ENCODE data around the gene CENPO.
A peak's percentile ranks its signal among the peaks of the same experiment; 100 is the strongest.
"Not testable (repeated sequence)": the region's sequence is repeated elsewhere in the genome, so short reads cannot be mapped to it uniquely, and the experiment has no call there.

CENPO gene

DNA sequence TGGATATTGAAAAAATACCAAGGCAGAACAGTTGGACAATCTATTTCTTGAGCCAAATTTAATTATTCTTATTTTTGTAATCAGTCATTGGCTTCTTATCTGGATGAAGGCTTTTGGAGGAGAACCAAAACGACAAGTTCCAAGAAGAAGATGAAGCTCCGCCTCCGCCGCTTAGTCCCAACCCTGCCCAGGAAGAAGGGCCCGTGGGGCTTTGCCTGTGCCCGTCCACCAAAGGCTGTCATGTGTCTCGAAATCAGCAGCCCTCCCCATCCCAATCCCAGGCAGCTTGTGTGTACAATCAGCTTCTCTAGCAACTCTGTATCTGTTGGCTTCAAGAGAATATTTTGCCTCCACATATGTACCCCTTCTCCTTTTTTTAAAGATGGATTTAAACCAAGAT, 24.6 kb upstream of the CENPO start:
- no peak overlapping the region for H3K4me3 Mint-ChIP-seq
- H3K4me1 Mint-ChIP-seq (ENCODE audit: low read depth) = no peaks in the 10 kb centered on the region
- H3K36me3 Mint-ChIP-seq (ENCODE audit: low read depth) = peaks cover 56% of the 10 kb centered on the region
- no peaks in the 10 kb centered on the region for H3K9me3 Mint-ChIP-seq
- no peaks in the 10 kb centered on the region for H3K27me3 Mint-ChIP-seq
- intact Hi-C loops (cut with micrococcal nuclease) = loop anchor here (10.0 kb wide), 1 partner anchor 46 kb away; no protein-coding TSS in a partner anchor
- H3K27ac Mint-ChIP-seq = no peak overlapping the region

DNA sequence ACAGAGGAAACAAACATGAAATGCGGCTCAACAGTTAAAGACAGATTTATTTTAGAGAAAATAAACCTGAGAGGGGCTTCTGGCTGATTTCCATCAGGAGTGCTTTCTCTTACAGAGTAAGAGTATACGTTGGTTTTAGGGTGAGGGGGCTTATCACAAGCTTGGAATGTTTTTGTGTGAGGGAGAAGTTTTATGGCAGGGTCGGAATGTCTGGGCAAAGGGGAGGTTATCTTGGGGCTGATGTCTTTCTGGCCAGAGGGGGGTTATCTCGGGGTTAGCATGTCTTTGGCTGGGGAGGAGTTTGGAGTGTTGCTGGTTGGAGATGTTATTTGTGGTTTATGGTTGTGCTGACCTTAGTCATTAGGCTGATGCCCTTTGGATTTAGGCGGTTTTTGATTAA, 22.2 kb upstream of the CENPO start:
- Mint-ChIP-seq H3K4me1 (ENCODE audit: low read depth) (no peaks in the 10 kb centered on the region), H3K9me3 (no peaks in the 10 kb centered on the region), H3K4me3 (no peak overlapping the region), H3K27me3 (no peaks in the 10 kb centered on the region), H3K36me3 (ENCODE audit: low read depth) (peaks cover 35% of the 10 kb centered on the region), H3K27ac (no peak overlapping the region)
- intact Hi-C loops (cut with micrococcal nuclease) = no loop called here

DNA sequence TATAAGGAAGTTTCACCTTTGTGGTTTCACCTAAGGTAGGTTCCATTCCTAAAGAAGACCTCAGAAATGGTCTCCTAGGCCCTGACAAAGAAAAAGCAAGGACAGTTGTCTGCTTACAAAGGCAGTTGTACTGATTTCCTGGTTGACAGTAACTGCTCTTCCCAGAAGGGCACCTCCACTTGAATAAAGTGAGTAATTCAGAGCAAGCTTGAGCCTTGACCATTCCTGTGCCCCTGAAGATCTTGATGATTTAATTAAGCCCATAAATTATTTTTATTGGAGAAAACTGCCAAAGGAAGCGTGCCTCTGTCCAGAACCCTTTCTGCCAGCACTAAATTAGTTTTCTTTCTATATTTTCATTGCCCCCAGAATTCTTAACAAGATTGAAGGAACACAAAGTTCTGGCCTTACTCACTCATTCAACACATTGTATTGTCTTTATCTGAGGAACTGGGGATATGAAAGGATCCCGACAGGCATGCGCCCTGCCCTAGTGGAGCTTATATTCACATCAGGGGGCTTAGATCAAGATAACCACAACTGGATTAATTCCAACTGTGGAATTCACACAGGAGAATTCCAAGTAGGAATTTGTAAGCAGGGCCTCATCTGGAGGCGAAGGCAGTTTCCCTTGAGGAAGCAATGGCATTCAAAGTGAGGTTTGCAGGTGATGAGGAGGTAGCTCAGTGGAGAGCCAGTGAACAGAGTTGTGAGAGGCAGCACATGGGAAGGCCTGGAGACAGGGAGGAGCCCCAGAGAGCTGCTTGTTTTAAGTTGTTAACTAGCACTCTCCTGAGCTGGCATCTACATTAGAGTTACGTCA, 21.2 kb upstream of the CENPO start:
- Mint-ChIP-seq H3K27ac (no peak overlapping the region), H3K4me3 (no peak overlapping the region), H3K9me3 (no peaks in the 10 kb centered on the region), H3K27me3 (no peaks in the 10 kb centered on the region), H3K4me1 (ENCODE audit: low read depth) (no peaks in the 10 kb centered on the region), H3K36me3 (ENCODE audit: low read depth) (peaks cover 26% of the 10 kb centered on the region)
- intact Hi-C loops (cut with micrococcal nuclease) = no loop called here

DNA sequence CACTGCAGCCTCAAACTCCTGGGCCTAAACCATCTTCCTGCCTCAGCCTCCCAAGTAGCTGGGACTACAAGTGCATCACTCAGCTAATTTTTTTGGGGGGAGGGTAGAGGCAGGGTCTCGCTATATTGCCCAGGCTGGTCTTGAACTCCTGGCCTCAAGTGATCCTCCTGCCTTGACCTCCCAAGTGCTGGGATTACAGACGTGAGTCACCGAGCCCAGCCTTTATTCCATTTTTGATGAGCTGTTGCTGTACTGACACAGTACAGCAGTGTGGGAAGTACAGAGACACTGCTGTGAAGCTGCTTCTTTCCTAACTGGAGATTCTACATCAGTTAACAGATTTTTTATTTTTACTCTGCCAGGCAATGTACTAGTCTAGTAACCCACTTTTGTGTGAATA, 18.9 kb upstream of the CENPO start:
- H3K4me3 Mint-ChIP-seq = no peak overlapping the region
- no peaks in the 10 kb centered on the region for H3K27me3 Mint-ChIP-seq
- H3K4me1 Mint-ChIP-seq (ENCODE audit: low read depth) = no peaks in the 10 kb centered on the region
- no peaks in the 10 kb centered on the region for H3K9me3 Mint-ChIP-seq
- intact Hi-C loops (cut with micrococcal nuclease) = no loop called here
- no peak overlapping the region for H3K27ac Mint-ChIP-seq
- H3K36me3 Mint-ChIP-seq (ENCODE audit: low read depth) = peaks cover 9% of the 10 kb centered on the region

DNA sequence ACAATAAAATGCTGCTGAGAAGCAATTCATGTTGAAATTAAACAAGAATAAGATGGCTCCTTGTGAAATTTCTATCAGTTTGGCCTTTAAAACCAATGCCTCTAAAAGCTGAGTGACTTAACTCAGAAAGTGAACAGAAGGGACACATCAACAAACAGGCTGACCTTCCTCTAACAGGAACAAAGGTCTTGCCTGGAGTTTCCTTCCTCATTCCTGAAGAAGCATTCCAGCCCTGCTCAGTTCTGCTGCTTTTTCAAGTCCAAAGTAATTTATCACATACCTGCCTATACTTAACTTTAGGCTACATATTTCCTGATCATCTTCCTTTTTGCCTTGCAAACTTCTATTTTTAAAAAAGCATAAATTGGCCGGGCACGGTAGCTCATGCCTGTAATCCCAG, 14.1 kb upstream of the CENPO start:
- Mint-ChIP-seq H3K27me3 (no peaks in the 10 kb centered on the region), H3K27ac (no peak overlapping the region), H3K4me3 (no peak overlapping the region), H3K9me3 (no peaks in the 10 kb centered on the region), H3K36me3 (ENCODE audit: low read depth) (no peaks in the 10 kb centered on the region), H3K4me1 (ENCODE audit: low read depth) (no peaks in the 10 kb centered on the region)
- intact Hi-C loops (cut with micrococcal nuclease) = no loop called here

DNA sequence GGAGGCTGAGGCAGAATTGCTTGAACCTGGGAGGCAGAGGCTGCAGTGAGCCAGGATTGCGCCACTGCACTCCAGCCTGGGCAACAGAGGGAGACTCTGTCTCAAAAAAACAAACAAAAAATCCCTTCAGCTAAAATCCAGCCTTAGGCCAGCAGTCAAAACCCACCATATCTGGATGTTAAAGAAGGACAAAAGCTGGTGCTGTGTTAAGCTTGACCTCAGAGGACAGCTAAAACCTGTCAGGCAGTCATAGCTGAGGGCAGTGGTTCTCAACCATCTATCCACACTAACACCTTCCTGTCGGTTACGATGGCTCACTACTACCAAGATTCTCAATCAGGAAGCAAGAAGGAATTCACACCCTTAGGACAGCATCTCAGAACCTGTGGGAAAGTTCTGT, 9.6 kb upstream of the CENPO start:
- peaks cover under 1% of the 10 kb centered on the region for H3K36me3 Mint-ChIP-seq (ENCODE audit: low read depth)
- H3K4me3 Mint-ChIP-seq = no peak overlapping the region
- H3K4me1 Mint-ChIP-seq (ENCODE audit: low read depth) = peaks cover 19% of the 10 kb centered on the region
- intact Hi-C loops (cut with micrococcal nuclease) = no loop called here
- no peak overlapping the region for H3K27ac Mint-ChIP-seq
- H3K27me3 Mint-ChIP-seq = no peaks in the 10 kb centered on the region
- no peaks in the 10 kb centered on the region for H3K9me3 Mint-ChIP-seq

DNA sequence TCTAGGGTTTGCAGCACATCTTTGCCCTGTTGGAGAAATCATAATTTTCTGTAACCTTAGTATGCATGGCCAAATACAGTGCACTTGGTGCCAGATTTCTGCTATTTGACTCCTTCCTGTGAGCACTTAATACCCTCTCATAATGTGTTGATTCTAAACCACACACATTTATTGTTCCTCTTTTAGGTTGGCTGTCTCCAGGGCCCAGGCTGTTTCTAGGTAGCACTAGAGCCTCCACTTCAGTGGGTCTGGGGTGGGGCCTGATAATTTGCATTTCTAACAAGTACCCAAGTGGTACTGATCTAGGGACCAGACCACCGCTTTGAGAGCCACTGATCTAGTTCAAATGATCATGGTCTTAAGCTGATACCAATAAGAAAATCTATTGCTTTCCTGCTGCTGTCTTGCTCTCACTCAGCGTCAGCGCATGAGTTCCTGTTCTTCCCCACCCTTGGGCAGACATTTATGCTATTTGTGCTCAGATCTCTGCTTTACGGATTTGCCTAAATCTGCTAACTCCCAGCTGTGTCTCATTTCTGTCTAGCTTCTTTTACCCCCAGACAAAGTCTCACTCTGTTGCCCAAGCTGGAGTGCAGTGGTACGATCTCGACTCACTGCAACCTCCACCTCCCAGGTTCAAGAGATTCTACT, 7.4 kb upstream of the CENPO start:
- Mint-ChIP-seq H3K27ac (peak overlapping the region; percentile 88), H3K27me3 (no peaks in the 10 kb centered on the region), H3K4me1 (ENCODE audit: low read depth) (peaks cover 19% of the 10 kb centered on the region), H3K9me3 (no peaks in the 10 kb centered on the region), H3K4me3 (no peak overlapping the region), H3K36me3 (ENCODE audit: low read depth) (peaks cover 19% of the 10 kb centered on the region)
- intact Hi-C loops (cut with micrococcal nuclease) = no loop called here

DNA sequence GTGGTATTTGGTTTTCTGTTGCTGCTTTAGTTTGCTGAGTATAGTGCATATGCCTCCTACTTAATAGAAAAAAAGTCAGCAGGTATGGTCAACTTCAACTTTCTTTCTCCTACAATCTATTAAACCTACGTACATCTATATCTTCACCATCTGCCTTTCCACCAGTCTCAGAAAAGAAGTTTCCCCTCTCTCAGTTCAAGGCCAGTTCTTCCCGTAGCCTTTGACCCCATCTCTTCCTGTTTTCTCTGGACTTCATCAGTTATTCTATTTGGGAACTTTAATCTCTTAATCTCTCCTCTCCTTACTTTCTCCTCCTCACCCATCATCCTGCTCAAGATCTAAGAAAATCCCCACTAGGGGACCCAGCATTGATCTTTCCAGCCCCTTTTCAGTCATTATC, 5.7 kb upstream of the CENPO start:
- Mint-ChIP-seq H3K4me1 (ENCODE audit: low read depth) (peaks cover 24% of the 10 kb centered on the region), H3K9me3 (no peaks in the 10 kb centered on the region), H3K4me3 (no peak overlapping the region), H3K27me3 (no peaks in the 10 kb centered on the region), H3K36me3 (ENCODE audit: low read depth) (peaks cover 19% of the 10 kb centered on the region), H3K27ac (peak overlapping the region; percentile 2)
- intact Hi-C loops (cut with micrococcal nuclease) = no loop called here

DNA sequence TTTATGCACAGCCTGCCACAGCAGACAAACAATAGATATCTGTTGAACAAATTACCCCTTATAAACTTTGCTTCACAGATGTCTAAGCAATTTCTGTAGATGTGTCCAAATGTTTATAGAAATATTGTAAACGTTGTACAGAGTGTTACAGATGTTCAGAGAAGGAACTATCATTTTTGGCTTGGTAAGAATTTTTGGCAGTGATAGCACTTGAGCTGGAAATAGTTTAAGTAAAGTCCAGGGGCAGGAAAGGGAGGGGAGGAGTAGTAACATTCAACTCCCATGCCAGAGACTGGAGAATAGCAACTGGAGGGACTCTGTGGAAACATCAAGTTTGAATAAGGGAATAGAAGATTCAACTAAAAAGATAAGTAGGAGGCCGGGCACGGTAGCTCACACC, 4.4 kb upstream of the CENPO start:
- intact Hi-C loops (cut with micrococcal nuclease) = no loop called here
- Mint-ChIP-seq H3K27me3 (no peaks in the 10 kb centered on the region), H3K4me1 (ENCODE audit: low read depth) (peaks cover 29% of the 10 kb centered on the region), H3K9me3 (no peaks in the 10 kb centered on the region), H3K36me3 (ENCODE audit: low read depth) (peaks cover 29% of the 10 kb centered on the region), H3K4me3 (no peak overlapping the region), H3K27ac (no peak overlapping the region)

DNA sequence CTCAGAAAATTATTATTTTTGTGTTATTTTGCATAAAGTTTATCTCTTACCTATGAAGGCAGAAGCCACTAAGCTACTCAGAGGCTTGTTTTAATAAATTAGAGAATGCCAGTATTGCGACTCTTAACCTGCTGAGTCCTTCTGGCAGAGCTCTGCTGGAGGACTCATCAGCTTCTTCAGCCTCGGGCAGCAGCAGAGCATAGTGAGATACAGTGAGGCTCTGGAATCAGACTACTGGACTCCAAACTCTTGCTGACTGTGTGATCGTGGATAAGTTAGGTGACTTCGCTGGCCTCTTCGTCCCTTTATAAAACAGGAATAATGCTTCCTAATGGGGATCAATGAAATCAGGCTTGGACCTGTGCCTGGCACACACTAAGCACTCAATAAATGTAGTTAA, 1.8 kb upstream of the CENPO start:
- H3K27me3 Mint-ChIP-seq = no peaks in the 10 kb centered on the region
- intact Hi-C loops (cut with micrococcal nuclease) = no loop called here
- no peak overlapping the region for H3K27ac Mint-ChIP-seq
- H3K4me3 Mint-ChIP-seq = no peak overlapping the region
- peaks cover 22% of the 10 kb centered on the region for H3K4me1 Mint-ChIP-seq (ENCODE audit: low read depth)
- H3K9me3 Mint-ChIP-seq = no peaks in the 10 kb centered on the region
- H3K36me3 Mint-ChIP-seq (ENCODE audit: low read depth) = peaks cover 29% of the 10 kb centered on the region

DNA sequence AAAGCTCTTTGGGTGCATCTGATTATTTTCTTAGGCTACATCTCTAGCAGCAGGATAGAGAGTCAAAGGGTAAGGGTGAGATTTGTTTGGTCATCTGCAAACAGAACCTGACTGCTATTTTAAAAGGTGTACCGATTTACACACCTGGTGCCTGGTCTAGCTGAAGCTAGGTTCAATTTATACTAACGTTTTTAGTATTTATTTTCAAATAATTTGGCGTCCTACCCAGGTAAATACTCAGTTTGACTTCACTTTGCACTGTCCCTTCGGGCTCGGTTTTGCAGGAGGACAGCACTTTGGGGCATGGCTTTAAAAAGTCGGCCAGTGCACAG, 717 bp upstream of the CENPO start:
- H3K27ac Mint-ChIP-seq = peak overlapping the region; percentile 100
- no peaks in the 10 kb centered on the region for H3K9me3 Mint-ChIP-seq
- peaks cover 36% of the 10 kb centered on the region for H3K36me3 Mint-ChIP-seq (ENCODE audit: low read depth)
- no peaks in the 10 kb centered on the region for H3K27me3 Mint-ChIP-seq
- intact Hi-C loops (cut with micrococcal nuclease) = no loop called here
- H3K4me1 Mint-ChIP-seq (ENCODE audit: low read depth) = peaks cover 28% of the 10 kb centered on the region
- peak overlapping the region; percentile 93 for H3K4me3 Mint-ChIP-seq

DNA sequence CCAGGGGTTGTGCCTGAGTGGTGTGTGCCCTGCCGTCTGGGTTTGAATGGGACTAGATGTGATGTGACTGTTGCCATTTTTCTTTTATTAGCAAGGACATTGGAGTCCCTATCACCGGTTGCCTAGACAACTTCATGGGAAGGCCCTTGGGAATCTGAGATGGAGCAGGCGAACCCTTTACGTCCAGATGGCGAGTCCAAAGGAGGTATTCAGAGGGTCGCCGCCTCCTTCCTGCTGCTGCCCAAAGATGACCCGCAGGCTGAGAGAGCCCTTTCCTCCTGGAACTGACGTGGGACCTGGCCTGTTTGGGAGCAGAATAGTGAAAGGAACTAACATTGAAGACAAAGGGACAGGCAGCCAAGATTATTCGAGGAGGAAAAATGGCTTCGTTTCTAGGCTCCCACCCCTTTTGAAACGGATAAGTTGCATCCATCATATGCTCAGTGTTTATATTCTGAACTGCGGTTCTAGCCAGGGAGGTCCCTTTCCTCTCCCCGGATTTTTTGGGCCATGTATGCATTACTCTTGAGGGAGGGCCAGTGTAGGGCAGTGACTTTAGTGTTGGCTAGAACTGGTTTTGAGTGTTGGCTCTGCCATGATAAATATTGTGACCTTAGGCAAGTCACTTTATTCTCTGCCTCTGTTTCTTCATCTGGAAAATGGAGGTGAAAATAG, 673 bp downstream of the CENPO start:
- Mint-ChIP-seq H3K9me3 (no peaks in the 10 kb centered on the region), H3K36me3 (ENCODE audit: low read depth) (peaks cover 44% of the 10 kb centered on the region), H3K4me1 (ENCODE audit: low read depth) (peaks cover 28% of the 10 kb centered on the region), H3K4me3 (peak overlapping the region; percentile 93), H3K27ac (peak overlapping the region; percentile 100), H3K27me3 (no peaks in the 10 kb centered on the region)
- intact Hi-C loops (cut with micrococcal nuclease) = no loop called here

DNA sequence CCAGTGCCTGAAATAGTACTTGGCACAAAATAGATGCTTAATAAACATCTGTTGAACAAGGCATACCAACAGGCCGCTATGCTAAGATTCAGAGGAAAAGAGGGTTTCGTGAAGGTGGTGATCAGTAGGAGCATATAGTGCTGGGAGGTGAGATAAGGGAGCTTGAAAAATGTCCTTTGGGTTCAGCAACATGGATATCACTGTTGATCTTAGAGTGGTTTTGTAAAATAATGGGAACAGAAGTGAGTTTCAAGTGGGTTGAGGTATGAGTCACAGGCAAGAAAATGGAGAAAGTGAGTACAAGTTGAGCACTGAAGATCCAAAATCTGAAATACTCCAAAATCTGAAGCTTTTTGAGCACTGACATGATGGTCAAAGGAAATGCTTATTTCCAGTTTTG, 4.4 kb downstream of the CENPO start:
- intact Hi-C loops (cut with micrococcal nuclease) = no loop called here
- Mint-ChIP-seq H3K27me3 (no peaks in the 10 kb centered on the region), H3K4me3 (no peak overlapping the region), H3K9me3 (no peaks in the 10 kb centered on the region), H3K27ac (no peak overlapping the region), H3K36me3 (ENCODE audit: low read depth) (peaks cover 48% of the 10 kb centered on the region), H3K4me1 (ENCODE audit: low read depth) (peaks cover 23% of the 10 kb centered on the region)

DNA sequence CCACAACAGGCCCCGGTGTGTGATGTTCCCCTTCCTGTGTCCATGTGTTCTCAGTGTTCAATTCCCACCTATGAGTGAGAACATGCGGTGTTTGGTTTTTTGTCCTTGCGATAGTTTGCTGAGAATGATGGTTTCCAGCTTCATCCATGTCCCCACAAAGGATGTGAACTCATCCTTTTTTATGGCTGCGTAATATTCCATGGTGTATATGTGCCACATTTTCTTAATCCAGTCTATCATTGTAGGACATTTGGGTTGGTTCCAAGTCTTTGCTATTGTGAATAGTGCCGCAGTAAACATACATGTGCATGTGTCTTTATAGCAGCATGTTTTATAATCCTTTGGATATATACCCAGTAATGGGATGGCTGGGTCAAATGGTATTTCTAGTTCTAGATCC, 7.3 kb downstream of the CENPO start:
- H3K4me3 Mint-ChIP-seq; H3K27me3 Mint-ChIP-seq; H3K27ac Mint-ChIP-seq; intact Hi-C loops (cut with micrococcal nuclease); H3K9me3 Mint-ChIP-seq: not testable (repeated sequence)
- Mint-ChIP-seq H3K36me3 (ENCODE audit: low read depth) (peaks cover 56% of the 10 kb centered on the region), H3K4me1 (ENCODE audit: low read depth) (peaks cover 12% of the 10 kb centered on the region)
